Sigmoid colon (tissue), 4 donors: ENCODE results near the gene REEP5.

Experiments used
- CTCF ChIP-seq, 4 experiments: fragments of 450-650 bp in 3 of 4; fragments of 200-600 bp in 1 of 4; IDR thresholded peaks; one replicate each; pipeline ENCODE4 v1.5.1; 2016 to 2019; ENCODE audit warnings: antibody characterized with exemption in 4 of 4, mild to moderate bottlenecking in 3 of 4, moderate library complexity in 2 of 4
- POLR2AphosphoS5 ChIP-seq, 4 donors: sonication (generic); formaldehyde crosslinking; IDR thresholded peaks; one replicate each; pipeline ENCODE4 v1.6.1; 2017; ENCODE audit warnings: antibody characterized with exemption in 4 of 4

- no peak for TF ChIP-seq CTCF (IDR thresholded peaks at IDR 0.05)
- TF ChIP-seq POLR2AphosphoS5 (IDR thresholded peaks at IDR 0.05): no peak
These were observed 43.8 kb upstream of the REEP5 start for GRCh38 chr5:112965733-112966306.
